ENCODE measurements around the gene CISTR.
A peak's percentile ranks its signal among the peaks of the same experiment; 100 is the strongest.
"Not testable (repeated sequence)": the region's sequence is repeated elsewhere in the genome, so short reads cannot be mapped to it uniquely, and the experiment has no call there.

CISTR gene

GRCh38 chr12:53718567-53718966 is 33.2 kb downstream of the CISTR start:
- not testable (repeated sequence) for DNase-seq (ENCODE audit: low spot score)

GRCh38 chr12:53717319-53717718 is 34.5 kb downstream of the CISTR start:
- DNase-seq (ENCODE audit: low spot score), result no peak

GRCh38 chr12:53714004-53714403 is 37.8 kb downstream of the CISTR start:
- DNase-seq (ENCODE audit: low spot score), result no peak

DNA sequence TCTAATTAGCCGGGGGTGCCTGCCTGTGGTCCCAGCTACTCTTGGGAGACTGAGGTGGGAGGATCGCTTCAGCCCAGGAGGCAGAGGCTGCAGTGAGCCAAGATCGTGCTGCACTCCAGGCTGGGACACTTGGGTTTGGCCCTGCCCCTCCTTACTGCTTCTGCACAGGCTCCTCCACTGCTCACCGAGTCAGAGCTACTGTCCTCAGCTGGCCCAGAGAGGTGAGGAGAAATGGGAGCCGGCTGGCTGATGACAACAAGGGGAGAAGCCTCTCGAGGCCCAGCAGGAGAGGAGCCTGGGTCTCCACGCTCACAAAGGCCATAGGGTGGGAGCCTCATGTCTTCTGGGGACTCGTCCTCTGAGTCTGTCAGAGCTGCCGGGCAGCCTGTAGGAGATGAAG is 38.3 kb downstream of the CISTR start:
- DNase-seq (ENCODE audit: low spot score), result no peak

DNA sequence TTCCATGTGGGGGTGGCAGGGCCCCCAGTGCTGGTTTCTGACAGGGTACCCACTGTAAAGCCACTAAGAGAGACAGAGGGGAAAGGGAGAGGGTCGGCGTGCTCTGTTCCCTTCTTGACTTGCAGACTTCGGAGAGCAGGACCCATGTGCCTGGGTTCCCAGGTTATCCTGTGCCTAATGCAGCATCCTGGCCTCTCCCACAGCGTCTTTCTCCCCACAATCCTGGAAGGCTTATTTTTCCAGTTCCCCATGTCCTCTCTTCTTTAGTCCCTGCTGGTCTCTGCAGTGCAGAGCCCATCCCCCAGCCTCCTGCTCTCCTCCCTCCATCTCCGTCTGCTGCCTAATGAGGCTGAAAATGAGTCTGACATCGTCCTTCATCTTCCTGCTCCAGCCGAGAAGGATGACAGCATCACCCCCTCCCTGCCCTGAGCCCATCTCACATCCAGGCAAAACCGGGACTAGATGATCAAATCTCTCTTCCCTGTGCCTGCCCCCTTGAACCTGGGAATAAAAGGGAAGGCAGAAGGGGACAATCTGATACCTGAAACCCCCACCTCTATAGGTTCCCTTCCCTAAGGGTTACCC is 39.6 kb downstream of the CISTR start:
- DNase-seq (ENCODE audit: low spot score), result no peak

- DNase-seq (ENCODE audit: low spot score), result no peak
These were observed 41.7 kb downstream of the CISTR start for GRCh38 chr12:53710091-53710490.

- no peak for DNase-seq (ENCODE audit: low spot score)
These were observed 42.1 kb downstream of the CISTR start for GRCh38 chr12:53709671-53710070.

DNA sequence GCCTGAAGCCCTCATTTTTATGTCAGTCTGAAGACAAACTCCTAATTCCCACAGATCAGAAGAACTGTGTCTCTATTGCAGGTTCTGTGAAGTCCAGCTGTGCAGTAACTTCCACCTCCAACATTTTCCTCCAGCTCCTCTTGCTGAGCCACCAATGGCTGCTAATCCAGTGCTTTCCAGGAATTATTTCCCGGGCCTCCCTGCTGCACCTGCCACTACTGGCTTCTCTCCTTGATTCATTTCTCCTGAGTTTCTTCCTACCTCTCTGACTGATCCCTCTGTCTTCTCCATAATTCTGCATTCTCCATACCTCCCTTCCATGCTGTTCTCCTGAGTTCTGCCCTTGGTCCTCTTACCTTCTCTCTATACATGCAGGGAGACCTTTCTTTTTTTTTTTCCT is 45.7 kb downstream of the CISTR start:
- no peak for DNase-seq (ENCODE audit: low spot score)

GRCh38 chr12:53703756-53704155 is 48.0 kb downstream of the CISTR start:
- no peak for DNase-seq (ENCODE audit: low spot score)

DNA sequence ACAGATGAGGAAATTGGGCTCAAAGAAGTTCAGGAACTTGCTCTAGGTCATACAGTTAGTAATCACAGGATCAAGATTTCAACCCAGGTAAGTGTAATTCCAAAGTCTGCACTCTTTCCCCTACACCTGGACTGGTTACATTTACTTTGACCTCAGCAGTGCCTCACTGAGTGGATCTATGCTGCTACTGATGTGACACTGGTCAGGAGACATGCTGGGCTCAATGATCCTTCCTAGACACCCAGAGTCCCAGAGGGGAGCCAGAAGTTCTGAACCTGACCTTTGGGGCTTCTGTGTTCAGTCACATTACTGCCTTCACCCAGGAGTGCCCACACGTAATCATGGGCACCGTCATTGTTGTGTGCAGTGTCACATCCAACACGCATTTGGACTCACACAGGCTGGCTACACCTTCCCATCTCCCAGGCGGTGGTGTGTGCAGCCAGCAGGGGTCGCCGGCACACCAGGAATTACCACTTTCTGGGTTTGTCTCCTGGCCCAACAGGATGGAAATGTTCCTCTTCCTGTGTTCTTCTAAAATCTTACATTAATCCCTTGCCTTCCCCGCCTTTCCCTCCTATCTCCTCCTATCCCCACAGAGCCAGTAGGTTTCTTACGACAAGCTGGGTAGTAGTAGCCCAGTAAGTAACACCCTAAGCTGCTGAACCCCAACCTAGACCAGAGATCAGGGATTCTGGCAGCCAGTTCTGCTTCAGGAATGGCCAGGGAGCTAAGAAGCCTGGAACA is 50.1 kb downstream of the CISTR start:
- peak; percentile 65 for DNase-seq (ENCODE audit: low spot score)

DNA sequence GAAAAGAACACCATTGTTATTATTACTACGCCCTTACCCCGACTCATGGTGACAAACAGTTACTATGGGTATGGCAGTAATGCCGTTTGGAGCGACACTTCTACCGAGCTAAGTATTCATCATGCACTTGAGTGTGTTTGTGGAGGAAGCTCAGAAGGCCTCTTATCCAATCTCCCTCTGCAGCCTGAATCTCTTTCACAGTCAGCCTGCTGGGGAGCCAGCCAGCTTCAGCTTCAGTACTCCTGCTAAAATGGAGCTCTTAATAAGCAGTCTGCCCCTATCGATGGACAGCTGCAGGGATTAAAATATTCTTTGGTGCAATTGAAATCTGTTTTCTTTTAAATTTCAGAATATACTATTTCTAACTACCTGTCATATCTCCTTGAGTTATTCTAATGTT is 51.2 kb downstream of the CISTR start:
- DNase-seq (ENCODE audit: low spot score), result peak; percentile 25

- no peak for DNase-seq (ENCODE audit: low spot score)
These were observed 52.1 kb downstream of the CISTR start for GRCh38 chr12:53699678-53700025.

GRCh38 chr12:53698948-53699677 is 52.7 kb downstream of the CISTR start:
- no peak for DNase-seq (ENCODE audit: low spot score)

DNA sequence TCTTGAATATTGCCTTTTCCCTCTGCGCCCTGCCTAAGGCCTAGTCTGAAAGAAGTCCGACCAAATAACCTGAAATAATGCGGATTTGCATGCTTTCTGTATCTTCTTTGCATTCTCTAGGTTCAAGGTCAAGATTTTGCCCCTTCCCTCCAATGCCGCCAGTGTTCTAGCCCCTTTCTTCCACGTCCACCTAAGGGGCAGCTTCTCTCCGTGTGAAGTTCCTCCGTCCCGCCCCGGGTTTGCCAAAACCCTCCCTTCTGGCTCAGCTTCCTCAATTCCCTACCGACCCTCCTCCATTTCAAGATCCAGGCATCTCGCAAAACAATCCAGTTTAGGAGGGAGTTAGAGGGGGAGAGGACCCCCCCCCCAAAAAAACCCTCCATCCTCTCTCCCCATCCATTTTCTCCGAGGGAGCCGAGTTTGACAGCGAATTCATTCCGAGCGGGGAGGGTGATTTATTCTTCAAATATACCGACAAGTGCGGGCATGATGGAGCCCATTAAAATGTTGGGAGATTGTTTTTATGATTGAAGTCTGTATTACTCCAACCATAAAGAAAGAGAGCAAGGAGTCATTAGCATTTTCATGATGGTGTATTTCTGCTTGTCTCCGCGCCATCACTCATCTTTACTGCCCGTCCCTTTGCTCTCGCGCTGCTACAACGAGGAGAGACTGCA is 55.0 kb downstream of the CISTR start:
- no peak for DNase-seq (ENCODE audit: low spot score)
